ENCODE results near the gene JMY.

The JMY gene

GRCh38 chr5:79284846-79285245 lies 48.9 kb downstream of the JMY start:
- H3K27ac ChIP-seq: no peak overlapping the region
- TF ChIP-seq CTCF (IDR thresholded peaks at IDR 0.05): no peak

GRCh38 chr5:79285285-79285684 lies 49.4 kb downstream of the JMY start:
- no peaks in the 10 kb centered on the region for H3K9me3 ChIP-seq
- TF ChIP-seq CTCF (IDR thresholded peaks at IDR 0.05): no peak
- no peaks in the 10 kb centered on the region for H3K4me1 ChIP-seq
- intact Hi-C loops (cut with DNase I; ENCODE audit: low total_unique reads): no loop called here
- H3K4me3 ChIP-seq: no peak overlapping the region
- H3K36me3 ChIP-seq: peaks cover 4 to 10% (median 6%) of the 10 kb centered on the region in 3 donors
- no peaks in the 10 kb centered on the region for H3K27me3 ChIP-seq
- H3K27ac ChIP-seq: no peak overlapping the region
- DNase-seq: no peak

More at GRCh38 chr5:79284846-79285245, 48.9 kb downstream of the JMY start:
- DNase-seq: no peak
- Histone ChIP-seq H3K4me3 (no peak overlapping the region), H3K27me3 (no peaks in the 10 kb centered on the region), H3K9me3 (no peaks in the 10 kb centered on the region), H3K4me1 (no peaks in the 10 kb centered on the region), H3K36me3 (peaks cover 0 to 14% (median 1%) of the 10 kb centered on the region in 3 donors)
- intact Hi-C loops (cut with DNase I; ENCODE audit: low total_unique reads): no loop called here

GRCh38 chr5:79285833-79286232 lies 49.9 kb downstream of the JMY start:
- DNase-seq: no peak
- intact Hi-C loops (cut with DNase I; ENCODE audit: low total_unique reads): no loop called here
- no peak overlapping the region for H3K27ac ChIP-seq

GRCh38 chr5:79287380-79287779 lies 51.4 kb downstream of the JMY start:
- Histone ChIP-seq H3K9me3 (no peaks in the 10 kb centered on the region), H3K27ac (no peak overlapping the region), H3K27me3 (no peaks in the 10 kb centered on the region), H3K4me3 (no peak overlapping the region), H3K36me3 (peaks cover 25 to 27% (median 26%) of the 10 kb centered on the region in 3 donors), H3K4me1 (no peaks in the 10 kb centered on the region)
- DNase-seq: no peak
- TF ChIP-seq CTCF (IDR thresholded peaks at IDR 0.05): no peak
- intact Hi-C loops (cut with DNase I; ENCODE audit: low total_unique reads): no loop called here

More at GRCh38 chr5:79285833-79286232, 49.9 kb downstream of the JMY start:
- H3K4me1 ChIP-seq: no peaks in the 10 kb centered on the region
- no peaks in the 10 kb centered on the region for H3K27me3 ChIP-seq
- H3K9me3 ChIP-seq: no peaks in the 10 kb centered on the region
- TF ChIP-seq CTCF (IDR thresholded peaks at IDR 0.05): no peak
- no peak overlapping the region for H3K4me3 ChIP-seq
- peaks cover 9 to 14% (median 11%) of the 10 kb centered on the region in 3 donors for H3K36me3 ChIP-seq

- no peak overlapping the region for H3K27ac ChIP-seq
- H3K4me1 ChIP-seq: no peaks in the 10 kb centered on the region
- H3K36me3 ChIP-seq: peaks cover 27 to 32% (median 27%) of the 10 kb centered on the region in 3 donors
- H3K9me3 ChIP-seq: no peaks in the 10 kb centered on the region
- intact Hi-C loops (cut with DNase I; ENCODE audit: low total_unique reads): no loop called here
- no peak for DNase-seq
- no peaks in the 10 kb centered on the region for H3K27me3 ChIP-seq
- no peak overlapping the region for H3K4me3 ChIP-seq
- no peak for TF ChIP-seq CTCF (IDR thresholded peaks at IDR 0.05)
Observed at GRCh38 chr5:79287907-79288306, 52.0 kb downstream of the JMY start.

GRCh38 chr5:79295029-79295428 lies 59.1 kb downstream of the JMY start:
- no peak overlapping the region for H3K27ac ChIP-seq
- no peak for DNase-seq
- no peak overlapping the region for H3K4me3 ChIP-seq
- no peaks in the 10 kb centered on the region for H3K9me3 ChIP-seq
- intact Hi-C loops (cut with DNase I; ENCODE audit: low total_unique reads): no loop called here
- peaks cover 24 to 53% (median 26%) of the 10 kb centered on the region in 3 donors for H3K36me3 ChIP-seq
- no peaks in the 10 kb centered on the region for H3K27me3 ChIP-seq
- H3K4me1 ChIP-seq: no peaks in the 10 kb centered on the region
- TF ChIP-seq CTCF (IDR thresholded peaks at IDR 0.05): no peak

Data from tibial artery (tissue), 4 donors.